HL-60 (cell line): Measurements from ENCODE around the gene STEAP3.

Experiments
- DNase-seq, 2 experiments: peaks; one replicate each; pipeline ENCODE4 v3.0.0-alpha.2; 2010 to 2020; ENCODE audit warnings: low read depth in 1 of 2, low spot score in 1 of 2
- H3K27ac ChIP-seq: fragments of 250-450 bp; sonication (Bioruptor Pico); replicated peaks from 2 replicates; pipeline ENCODE4 v1.5.1; 2020; ENCODE audit warnings: mild to moderate bottlenecking, moderate library complexity
- H3K27me3 ChIP-seq: fragments of 250-450 bp; sonication (Bioruptor Pico); 2 replicates; pipeline ENCODE4 v1.5.1; 2021; ENCODE audit warnings: mild to moderate bottlenecking, moderate library complexity; ENCODE audit not compliant: insufficient read depth, poor library complexity, severe bottlenecking
- H3K4me3 ChIP-seq: replicated peaks from 2 replicates; pipeline ENCODE4 v1.5.1; 2011; ENCODE audit warnings: mild to moderate bottlenecking, control low read depth, low read length; ENCODE audit not compliant: insufficient read depth
- CTCF ChIP-seq: IDR thresholded peaks from one replicate; pipeline ENCODE4 v1.5.1; 2011; ENCODE audit warnings: low read length, control low read depth, inconsistent platforms; ENCODE audit not compliant: insufficient read depth
- GABPA ChIP-seq: IDR thresholded peaks from 2 replicates; pipeline ENCODE4 v1.6.1; 2012; ENCODE audit warnings: low read depth
- POLR2AphosphoS5 ChIP-seq: IDR thresholded peaks from 2 replicates; pipeline ENCODE4 v1.6.1; 2012; ENCODE audit warnings: low read depth
- REST ChIP-seq: IDR thresholded peaks from 2 replicates; pipeline ENCODE4 v1.6.1; 2012; ENCODE audit warnings: low read depth; ENCODE audit not compliant: insufficient replicate concordance
- SPI1 ChIP-seq: IDR thresholded peaks from 2 replicates; pipeline ENCODE4 v1.6.1; 2012; ENCODE audit warnings: low read depth, mild to moderate bottlenecking, borderline replicate concordance

The STEAP3 gene

GRCh38 chr2:119252186-119253113 lies 28.8 kb downstream of the STEAP3 start:
- no peak for TF ChIP-seq SPI1
- TF ChIP-seq GABPA, result no peak
- no peak for TF ChIP-seq CTCF
- TF ChIP-seq REST, result no peak
- no peak for TF ChIP-seq POLR2AphosphoS5
- DNase-seq, result no peak
- no peak overlapping the region for H3K4me3 ChIP-seq
- H3K27ac ChIP-seq, result no peak overlapping the region
- H3K27me3 ChIP-seq, result no peaks in the 10 kb centered on the region

GRCh38 chr2:119253114-119253702 lies 29.6 kb downstream of the STEAP3 start:
- Histone ChIP-seq H3K4me3 (no peak overlapping the region), H3K27me3 (no peaks in the 10 kb centered on the region), H3K27ac (no peak overlapping the region)
- TF ChIP-seq SPI1 (no peak), CTCF (no peak), POLR2AphosphoS5 (no peak)
- DNase-seq, result no peak

- no peak overlapping the region for H3K4me3 ChIP-seq
- no peak overlapping the region for H3K27ac ChIP-seq
- TF ChIP-seq REST (no peak), GABPA (no peak), POLR2AphosphoS5 (no peak), SPI1 (no peak), CTCF (no peak)
- no peak for DNase-seq
- no peaks in the 10 kb centered on the region for H3K27me3 ChIP-seq
Measured at GRCh38 chr2:119253760-119254600, 30.3 kb downstream of the STEAP3 start.
